GM12878 (cell line): ENCODE data around the gene FAF1. TPM values are rescaled to one million over a fixed set of nuclear protein-coding genes. Genes with fewer than 3 reads are reported as not detected.

Experiments
- ATAC-seq: fragments of 200-7000 bp; cut with Tn5 transposase; 3 replicates; pipeline ENCODE4 v1.9.1; 2020; ENCODE audit warnings: mild to moderate bottlenecking, moderate library complexity
- BruUV-seq: library from RNA; stranded (reverse); fragments of 400-500 nt; replicated peaks from 2 replicates; lab custom pipeline; 2021; lab: Mats Ljungman, UMichigan
- CTCF ChIA-PET: fragments of 300-600 bp; sonication (Branson Sonifier 250); formaldehyde crosslinking; extraction: SDS; loops from one replicate; lab custom pipeline; 2021; ENCODE audit warnings: inconsistent platforms; lab: Yijun Ruan, JAX
- POLR2A ChIA-PET: fragments of 350-600 bp; formaldehyde crosslinking; extraction: SDS; loops from one replicate; lab custom pipeline; 2021; ENCODE audit warnings: inconsistent platforms; lab: Charles Lee
- RAD21 ChIA-PET: fragments of 300-600 bp; sonication (Branson Sonifier 250); formaldehyde crosslinking; loops from one replicate; lab custom pipeline; 2023; ENCODE audit warnings: antibody characterized with exemption; ENCODE audit not compliant: unreplicated experiment; lab: Charles Lee
- SMC1A ChIA-PET: fragments of 300-600 bp; sonication (Branson Sonifier 250); formaldehyde crosslinking; loops from one replicate; lab custom pipeline; 2023; ENCODE audit not compliant: unreplicated experiment, uncharacterized antibody; lab: Charles Lee
- DNase-seq: peaks from one replicate; pipeline ENCODE4 v3.0.0-alpha.2; 2011; ENCODE audit warnings: low read depth, low spot score
- FAIRE-seq: peaks from 3 replicates; lab custom pipeline; 2011; peaks lifted over from hg19 to GRCh38; lab: Jason Lieb, UNC
- H2AFZ ChIP-seq: 2 replicates; pipeline ENCODE4 v1.6.0; 2011; ENCODE audit warnings: low read depth, low read length, control low read depth; ENCODE audit not compliant: control insufficient read depth
- H3K27ac ChIP-seq: 2 replicates; pipeline ENCODE4 v1.5.1; 2011; ENCODE audit warnings: control low read depth; ENCODE audit not compliant: control insufficient read depth, insufficient read depth
- H3K27me3 ChIP-seq, 2 experiments: replicated peaks in 1 of 2; 2 replicates each; pipeline versions ENCODE4 v1.6.0 to v1.6.1; 2011; ENCODE audit warnings: low read length in 1 of 2; ENCODE audit not compliant: control insufficient read depth in 2 of 2, insufficient read depth in 2 of 2
- H3K36me3 ChIP-seq, 2 experiments: 2 replicates each; pipeline ENCODE4 v1.5.1; 2011; ENCODE audit warnings: low read length in 1 of 2; ENCODE audit not compliant: control insufficient read depth in 2 of 2, insufficient read depth in 2 of 2
- H3K4me1 ChIP-seq: 2 replicates; pipeline ENCODE4 v1.6.1; 2011; ENCODE audit warnings: mild to moderate bottlenecking, low read length, moderate library complexity, mixed read lengths; ENCODE audit not compliant: control insufficient read depth, insufficient read depth
- H3K4me2 ChIP-seq: 2 replicates; pipeline ENCODE4 v1.6.0; 2011; ENCODE audit warnings: control low read depth; ENCODE audit not compliant: control insufficient read depth, insufficient read depth
- H3K4me3 ChIP-seq: fragments of 200-600 bp; sonication (generic); 2 replicates; pipeline ENCODE4 v1.5.1; 2016
- H3K79me2 ChIP-seq: 2 replicates; pipeline ENCODE4 v1.6.0; 2011; ENCODE audit warnings: low read length; ENCODE audit not compliant: control insufficient read depth, insufficient read depth
- H3K9ac ChIP-seq: 2 replicates; pipeline ENCODE4 v1.8.0; 2011; ENCODE audit warnings: low read length, control low read depth, mixed read lengths; ENCODE audit not compliant: control insufficient read depth, insufficient read depth
- H3K9me3 ChIP-seq: replicated peaks from 3 replicates; pipeline ENCODE4 v1.5.1; 2011; ENCODE audit warnings: mild to moderate bottlenecking, low read length; ENCODE audit not compliant: control insufficient read depth, insufficient read depth
- H4K20me1 ChIP-seq: 2 replicates; pipeline ENCODE4 v1.6.0; 2011; ENCODE audit not compliant: control insufficient read depth, insufficient read depth
- CBFB ChIP-seq: IDR thresholded peaks from 2 replicates; pipeline ENCODE4 v1.6.1; 2016; ENCODE audit warnings: antibody characterized with exemption, low read depth
- IRF5 ChIP-seq: fragments of 450-650 bp; IDR thresholded peaks from 2 replicates; pipeline ENCODE4 v1.6.1; 2017; ENCODE audit warnings: borderline replicate concordance
- MYC ChIP-seq: IDR thresholded peaks from 2 replicates; pipeline ENCODE4 v1.6.1; 2011; ENCODE audit warnings: mild to moderate bottlenecking, low read length, moderate library complexity, inconsistent platforms; ENCODE audit not compliant: insufficient read depth, insufficient replicate concordance, insufficient read length, severe bottlenecking
- PAX8 ChIP-seq: fragments of 450-650 bp; IDR thresholded peaks from 2 replicates; pipeline ENCODE4 v1.6.1; 2017; ENCODE audit warnings: mild to moderate bottlenecking, moderate library complexity
- RBBP5 ChIP-seq: fragments of 200-600 bp; sonication (generic); conservative IDR thresholded peaks from 2 replicates; pipeline ENCODE4 v1.6.1; 2016
- ZBED1 ChIP-seq: IDR thresholded peaks from 2 replicates; pipeline ENCODE4 v1.6.1; 2016; ENCODE audit warnings: borderline replicate concordance
- ZNF384 ChIP-seq: IDR thresholded peaks from 2 replicates; pipeline ENCODE4 v1.6.1; 2012; ENCODE audit warnings: low read depth, mild to moderate bottlenecking, low read length, improper control_type of control experiment, borderline replicate concordance
- ZZZ3 ChIP-seq: IDR thresholded peaks from 2 replicates; pipeline ENCODE4 v1.6.1; 2011; ENCODE audit warnings: low read depth; ENCODE audit not compliant: control insufficient read depth, insufficient read length
- WGBS: methylation state at CpG from one replicate; pipeline ENCODE4 v1.1.6; 2016; ENCODE audit warnings: low lambda C conversion rate; ENCODE audit not compliant: insufficient replicate concordance, insufficient coverage; ENCODE audit errors: missing lambda C conversion rate; 5-methylcytosine and 5-hydroxymethylcytosine counted together
- in situ Hi-C: fragments of 300-500 bp; cut with MboI; formaldehyde crosslinking; loops from 9 replicates; pipeline ENCODE4 v1.14.3; 2018; ENCODE audit warnings: mixed read lengths
- intact Hi-C: fragments of 100-400 bp; cut with micrococcal nuclease; formaldehyde crosslinking; loops from one replicate; pipeline ENCODE4 v1.14.2; 2022; ENCODE audit not compliant: unreplicated experiment
- polyA plus RNA-seq, 11 experiments: library from polyadenylated mRNA; depleted of rRNA in 4 of 11; unstranded in 6 of 11; stranded (reverse) in 5 of 11; fragments of >200 nt; fragmentation: Nextera tagmentation in 4 of 11; fragmentation: Illumina TruSeq in 1 of 11; extraction: Ambion mirVana in 4 of 11; extraction: Trizol in 1 of 11; gene quantifications; 1 replicate in 1 of 11; 2 replicates in 10 of 11; pipeline versions ENCODE4 v1.2.1 to v1.2.3, GENCODE V29; 2011 to 2016; ENCODE audit warnings: inconsistent platforms in 2 of 11, missing spikeins in 2 of 11, low read depth in 1 of 11
- total RNA-seq, 4 experiments: library from RNA; depleted of rRNA in 3 of 4; stranded (reverse); fragments of >200 nt in 3 of 4; fragmentation: Illumina TruSeq in 1 of 4; extraction: Trizol in 1 of 4; gene quantifications; 2 replicates each; pipeline versions ENCODE4 v1.2.1 to v1.2.3, GENCODE V29; 2013 to 2021
- TF ChIP-seq, protein P1 (sequence below): IDR thresholded peaks from 2 replicates; pipeline ENCODE4 v1.6.1; 2012; ENCODE audit warnings: low read depth, low read length, improper control_type of control experiment
- TF ChIP-seq, protein P2 (sequence below): IDR thresholded peaks from 2 replicates; pipeline ENCODE4 v1.6.1; 2012; ENCODE audit warnings: low read length, inconsistent platforms
- TF ChIP-seq, protein P3 (sequence below): fragments of 150-350 bp; IDR thresholded peaks from 2 replicates; pipeline ENCODE4 v1.6.1; 2016; ENCODE audit warnings: low read depth, low read length
- TF ChIP-seq, protein P4 (sequence below): IDR thresholded peaks from 2 replicates; pipeline ENCODE4 v1.6.1; 2012; ENCODE audit warnings: improper control_type of control experiment, low read depth, low read length; ENCODE audit not compliant: insufficient replicate concordance

FAF1 gene
- total and polyA plus RNA-seq, 10 of the 15 experiments (the other 5 are each of a cell fraction or from before 2014, with no cell fraction given): 8.6 to 54.5 (median 23.7) TPM

DNA sequence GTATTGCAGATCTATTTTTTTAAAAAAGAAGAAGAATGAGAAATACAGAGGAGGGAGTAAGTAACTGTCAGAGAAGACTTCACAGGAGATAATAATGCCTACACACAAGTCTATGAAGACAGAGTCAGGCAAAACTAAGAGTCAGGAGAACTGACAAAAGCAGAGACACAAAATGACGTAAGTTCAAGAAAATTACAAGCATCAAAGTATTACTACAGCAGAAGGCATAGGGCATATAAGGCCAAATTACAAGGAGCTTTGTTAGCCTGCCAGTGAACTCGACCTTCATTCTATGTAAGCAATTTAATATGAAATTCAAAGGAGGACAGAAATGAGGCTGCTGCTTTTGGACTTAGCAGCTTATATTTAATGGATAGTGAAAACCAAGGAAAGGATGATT is 23.7 kb downstream of the FAF1 start:
- Histone ChIP-seq H3K79me2 (peaks cover 14% of the 10 kb centered on the region), H3K9ac (no peak overlapping the region), H4K20me1 (no peaks in the 10 kb centered on the region), H3K4me1 (no peaks in the 10 kb centered on the region), H3K27ac (no peak overlapping the region), H3K27me3 (no peaks in the 10 kb centered on the region), H3K4me3 (no peak overlapping the region), H3K9me3 (no peaks in the 10 kb centered on the region; the same call in 1 of the 3 replicates), H3K4me2 (no peak overlapping the region), H2AFZ (no peak overlapping the region), H3K36me3 (no peaks in the 10 kb centered on the region; a peak in 1 of 4 replicates)
- no TSS peak for BruUV-seq
- RAD21 ChIA-PET: interaction anchor here (1.5 kb wide), 1 partner anchor 63 kb away, joined by 4 read pairs; no protein-coding TSS in a partner anchor
- ATAC-seq (no peak), FAIRE-seq (no peak), DNase-seq (no peak)
- POLR2A ChIA-PET: no interaction called here
- SMC1A ChIA-PET: interaction anchor here (1.0 to 1.9 kb wide), 2 partner anchors 19 to 34 kb away, joined by 3 to 4 read pairs; partner anchors contain the start of gene CDKN2C
- CTCF ChIA-PET: interaction anchor here (1.2 to 1.4 kb wide), 2 partner anchors 15 to 162 kb away, joined by 3 to 4 read pairs; no protein-coding TSS in a partner anchor
- intact Hi-C loops (no loop called here), in situ Hi-C loops (no loop called here)
- WGBS: 44% methylated on average over 2 of the region's 2 CpGs
- no peak for TF ChIP-seq ZZZ3
- no peak for TF ChIP-seq CBFB
- TF ChIP-seq ZNF384: no peak
- no peak for TF ChIP-seq IRF5
- TF ChIP-seq PAX8: no peak
- TF ChIP-seq, protein P1, sequence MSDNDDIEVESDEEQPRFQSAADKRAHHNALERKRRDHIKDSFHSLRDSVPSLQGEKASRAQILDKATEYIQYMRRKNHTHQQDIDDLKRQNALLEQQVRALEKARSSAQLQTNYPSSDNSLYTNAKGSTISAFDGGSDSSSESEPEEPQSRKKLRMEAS: no peak
- no peak for TF ChIP-seq MYC
- no peak for TF ChIP-seq RBBP5
- TF ChIP-seq, protein P2, sequence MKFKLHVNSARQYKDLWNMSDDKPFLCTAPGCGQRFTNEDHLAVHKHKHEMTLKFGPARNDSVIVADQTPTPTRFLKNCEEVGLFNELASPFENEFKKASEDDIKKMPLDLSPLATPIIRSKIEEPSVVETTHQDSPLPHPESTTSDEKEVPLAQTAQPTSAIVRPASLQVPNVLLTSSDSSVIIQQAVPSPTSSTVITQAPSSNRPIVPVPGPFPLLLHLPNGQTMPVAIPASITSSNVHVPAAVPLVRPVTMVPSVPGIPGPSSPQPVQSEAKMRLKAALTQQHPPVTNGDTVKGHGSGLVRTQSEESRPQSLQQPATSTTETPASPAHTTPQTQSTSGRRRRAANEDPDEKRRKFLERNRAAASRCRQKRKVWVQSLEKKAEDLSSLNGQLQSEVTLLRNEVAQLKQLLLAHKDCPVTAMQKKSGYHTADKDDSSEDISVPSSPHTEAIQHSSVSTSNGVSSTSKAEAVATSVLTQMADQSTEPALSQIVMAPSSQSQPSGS: no peak
- no peak for TF ChIP-seq ZBED1
- TF ChIP-seq, protein P3, sequence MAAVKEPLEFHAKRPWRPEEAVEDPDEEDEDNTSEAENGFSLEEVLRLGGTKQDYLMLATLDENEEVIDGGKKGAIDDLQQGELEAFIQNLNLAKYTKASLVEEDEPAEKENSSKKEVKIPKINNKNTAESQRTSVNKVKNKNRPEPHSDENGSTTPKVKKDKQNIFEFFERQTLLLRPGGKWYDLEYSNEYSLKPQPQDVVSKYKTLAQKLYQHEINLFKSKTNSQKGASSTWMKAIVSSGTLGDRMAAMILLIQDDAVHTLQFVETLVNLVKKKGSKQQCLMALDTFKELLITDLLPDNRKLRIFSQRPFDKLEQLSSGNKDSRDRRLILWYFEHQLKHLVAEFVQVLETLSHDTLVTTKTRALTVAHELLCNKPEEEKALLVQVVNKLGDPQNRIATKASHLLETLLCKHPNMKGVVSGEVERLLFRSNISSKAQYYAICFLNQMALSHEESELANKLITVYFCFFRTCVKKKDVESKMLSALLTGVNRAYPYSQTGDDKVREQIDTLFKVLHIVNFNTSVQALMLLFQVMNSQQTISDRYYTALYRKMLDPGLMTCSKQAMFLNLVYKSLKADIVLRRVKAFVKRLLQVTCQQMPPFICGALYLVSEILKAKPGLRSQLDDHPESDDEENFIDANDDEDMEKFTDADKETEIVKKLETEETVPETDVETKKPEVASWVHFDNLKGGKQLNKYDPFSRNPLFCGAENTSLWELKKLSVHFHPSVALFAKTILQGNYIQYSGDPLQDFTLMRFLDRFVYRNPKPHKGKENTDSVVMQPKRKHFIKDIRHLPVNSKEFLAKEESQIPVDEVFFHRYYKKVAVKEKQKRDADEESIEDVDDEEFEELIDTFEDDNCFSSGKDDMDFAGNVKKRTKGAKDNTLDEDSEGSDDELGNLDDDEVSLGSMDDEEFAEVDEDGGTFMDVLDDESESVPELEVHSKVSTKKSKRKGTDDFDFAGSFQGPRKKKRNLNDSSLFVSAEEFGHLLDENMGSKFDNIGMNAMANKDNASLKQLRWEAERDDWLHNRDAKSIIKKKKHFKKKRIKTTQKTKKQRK: no peak
- TF ChIP-seq, protein P4, sequence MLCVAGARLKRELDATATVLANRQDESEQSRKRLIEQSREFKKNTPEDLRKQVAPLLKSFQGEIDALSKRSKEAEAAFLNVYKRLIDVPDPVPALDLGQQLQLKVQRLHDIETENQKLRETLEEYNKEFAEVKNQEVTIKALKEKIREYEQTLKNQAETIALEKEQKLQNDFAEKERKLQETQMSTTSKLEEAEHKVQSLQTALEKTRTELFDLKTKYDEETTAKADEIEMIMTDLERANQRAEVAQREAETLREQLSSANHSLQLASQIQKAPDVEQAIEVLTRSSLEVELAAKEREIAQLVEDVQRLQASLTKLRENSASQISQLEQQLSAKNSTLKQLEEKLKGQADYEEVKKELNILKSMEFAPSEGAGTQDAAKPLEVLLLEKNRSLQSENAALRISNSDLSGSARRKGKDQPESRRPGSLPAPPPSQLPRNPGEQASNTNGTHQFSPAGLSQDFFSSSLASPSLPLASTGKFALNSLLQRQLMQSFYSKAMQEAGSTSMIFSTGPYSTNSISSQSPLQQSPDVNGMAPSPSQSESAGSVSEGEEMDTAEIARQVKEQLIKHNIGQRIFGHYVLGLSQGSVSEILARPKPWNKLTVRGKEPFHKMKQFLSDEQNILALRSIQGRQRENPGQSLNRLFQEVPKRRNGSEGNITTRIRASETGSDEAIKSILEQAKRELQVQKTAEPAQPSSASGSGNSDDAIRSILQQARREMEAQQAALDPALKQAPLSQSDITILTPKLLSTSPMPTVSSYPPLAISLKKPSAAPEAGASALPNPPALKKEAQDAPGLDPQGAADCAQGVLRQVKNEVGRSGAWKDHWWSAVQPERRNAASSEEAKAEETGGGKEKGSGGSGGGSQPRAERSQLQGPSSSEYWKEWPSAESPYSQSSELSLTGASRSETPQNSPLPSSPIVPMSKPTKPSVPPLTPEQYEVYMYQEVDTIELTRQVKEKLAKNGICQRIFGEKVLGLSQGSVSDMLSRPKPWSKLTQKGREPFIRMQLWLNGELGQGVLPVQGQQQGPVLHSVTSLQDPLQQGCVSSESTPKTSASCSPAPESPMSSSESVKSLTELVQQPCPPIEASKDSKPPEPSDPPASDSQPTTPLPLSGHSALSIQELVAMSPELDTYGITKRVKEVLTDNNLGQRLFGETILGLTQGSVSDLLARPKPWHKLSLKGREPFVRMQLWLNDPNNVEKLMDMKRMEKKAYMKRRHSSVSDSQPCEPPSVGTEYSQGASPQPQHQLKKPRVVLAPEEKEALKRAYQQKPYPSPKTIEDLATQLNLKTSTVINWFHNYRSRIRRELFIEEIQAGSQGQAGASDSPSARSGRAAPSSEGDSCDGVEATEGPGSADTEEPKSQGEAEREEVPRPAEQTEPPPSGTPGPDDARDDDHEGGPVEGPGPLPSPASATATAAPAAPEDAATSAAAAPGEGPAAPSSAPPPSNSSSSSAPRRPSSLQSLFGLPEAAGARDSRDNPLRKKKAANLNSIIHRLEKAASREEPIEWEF: no peak
